Activated T-cell treated with anti-CD3 and anti-CD28 coated beads, Interleukin-2, amount 50 U/mL, for 48 hours (primary cell): ENCODE data around the gene AURKA.
A peak's percentile ranks its signal among the peaks of the same experiment; 100 is the strongest.
"Not testable (repeated sequence)": the region's sequence is repeated elsewhere in the genome, so short reads cannot be mapped to it uniquely, and the experiment has no call there.

Source experiments
- DNase-seq, 2 experiments: peaks; one replicate each; pipeline ENCODE4 v3.0.0-alpha.2; 2020

The AURKA gene

GRCh38 chr20:56353356-56353755 is 38.7 kb downstream of the AURKA start:
- no peak for DNase-seq

- no peak for DNase-seq
These were observed 39.5 kb downstream of the AURKA start for GRCh38 chr20:56352345-56353055.

- DNase-seq = no peak
These were observed 41.2 kb downstream of the AURKA start for GRCh38 chr20:56350842-56351241.

GRCh38 chr20:56348746-56349145 is 43.3 kb downstream of the AURKA start:
- DNase-seq = no peak

- no peak for DNase-seq
These were observed 43.7 kb downstream of the AURKA start for GRCh38 chr20:56348305-56348693.

- no peak for DNase-seq
These were observed 44.2 kb downstream of the AURKA start for GRCh38 chr20:56347628-56348304.

- no peak for DNase-seq
These were observed 46.1 kb downstream of the AURKA start for GRCh38 chr20:56345911-56346310.

GRCh38 chr20:56343861-56344381 is 48.1 kb downstream of the AURKA start:
- DNase-seq = peak; percentile 73 to 74

GRCh38 chr20:56342783-56343182 is 49.2 kb downstream of the AURKA start:
- no peak for DNase-seq

GRCh38 chr20:56336709-56337108 is 55.3 kb downstream of the AURKA start:
- DNase-seq = not testable (repeated sequence)

GRCh38 chr20:56328861-56329260 is 63.2 kb downstream of the AURKA start:
- no peak for DNase-seq

GRCh38 chr20:56324806-56325205 is 67.2 kb downstream of the AURKA start:
- no peak for DNase-seq

GRCh38 chr20:56323656-56324055 is 68.4 kb downstream of the AURKA start:
- DNase-seq = no peak

- no peak for DNase-seq
These were observed 68.8 kb downstream of the AURKA start for GRCh38 chr20:56323206-56323605.

- DNase-seq = no peak
These were observed 69.3 kb downstream of the AURKA start for GRCh38 chr20:56322681-56323080.
